Mesothelial cell of epicardium (in vitro differentiated cells): ENCODE data around the gene PEX3. TPM values are rescaled to one million over a fixed set of nuclear protein-coding genes. Genes with fewer than 3 reads are reported as not detected.

Experiments used
- DNase-seq, 2 experiments: peaks; one replicate each; pipeline ENCODE4 v3.0.0; 2021; ENCODE audit warnings: low spot score in 2 of 2; ENCODE audit not compliant: unreplicated experiment in 2 of 2
- H3K27ac Mint-ChIP-seq: 2 replicates; pipeline ENCODE4 v1.8.0; 2021; ENCODE audit warnings: mixed read lengths
- H3K27me3 Mint-ChIP-seq: 2 replicates; pipeline ENCODE4 v1.8.0; 2021; ENCODE audit warnings: low read depth, mixed read lengths
- H3K36me3 Mint-ChIP-seq: 2 replicates; pipeline ENCODE4 v1.8.0; 2021; ENCODE audit warnings: mixed read lengths
- H3K4me1 Mint-ChIP-seq: 2 replicates; pipeline ENCODE4 v1.8.0; 2021; ENCODE audit warnings: mixed read lengths
- H3K4me3 Mint-ChIP-seq: 2 replicates; pipeline ENCODE4 v1.8.0; 2021; ENCODE audit warnings: mild to moderate bottlenecking, moderate library complexity, mixed read lengths
- H3K9me3 Mint-ChIP-seq: 2 replicates; pipeline ENCODE4 v1.8.0; 2021; ENCODE audit warnings: mixed read lengths
- CTCF ChIP-seq: fragments of 200-600 bp; sonication (generic); IDR thresholded peaks from one replicate; pipeline ENCODE4 v1.5.0; 2021; ENCODE audit warnings: antibody characterized with exemption; ENCODE audit not compliant: unreplicated experiment
- total RNA-seq: library from RNA; stranded (reverse); gene quantifications from 3 replicates; pipeline ENCODE4 v1.2.1, GENCODE V29; 2021

Gene PEX3
- total RNA-seq, 1 donor from 2014 or later, result 20.8 TPM

DNA sequence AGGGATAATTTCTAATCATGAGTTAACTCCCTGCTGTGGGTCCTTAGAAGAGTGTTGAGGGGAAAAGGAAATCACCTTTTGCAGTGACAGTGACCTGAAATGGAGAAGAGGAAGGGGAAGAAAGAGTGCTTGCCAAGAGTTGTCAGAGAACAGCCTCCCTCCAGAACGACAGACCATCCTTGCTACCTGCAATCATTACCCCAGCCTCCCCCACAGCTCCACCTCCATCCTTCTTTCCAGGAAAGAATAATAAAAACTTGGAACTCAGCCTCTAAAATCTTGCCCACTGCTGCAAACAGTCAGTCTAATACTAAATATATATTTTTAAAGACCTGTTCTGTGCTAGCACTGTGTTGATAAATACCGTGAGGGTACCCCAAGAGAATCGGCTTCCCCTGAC, 89.6 kb downstream of the PEX3 start:
- no peak for DNase-seq
- H3K9me3 Mint-ChIP-seq, result no peaks in the 10 kb centered on the region
- H3K4me1 Mint-ChIP-seq, result peaks cover 7% of the 10 kb centered on the region
- H3K4me3 Mint-ChIP-seq, result no peak overlapping the region
- no peak for TF ChIP-seq CTCF
- H3K27me3 Mint-ChIP-seq, result peaks cover 6% of the 10 kb centered on the region
- no peaks in the 10 kb centered on the region for H3K36me3 Mint-ChIP-seq
- H3K27ac Mint-ChIP-seq, result no peak overlapping the region

Other genes starting within 250 kb of the PEX3 start
- 14.2 to 16.5 TPM (median 15.2 TPM) in 3 replicates for gene ADAT2, start 110 bp upstream of the PEX3 start, total RNA-seq
- 48.2 to 53.6 TPM (median 52.3 TPM) in 3 replicates for gene FUCA2, start 60.9 kb downstream of the PEX3 start, total RNA-seq
- 117 to 125 TPM (median 124 TPM) in 3 replicates for gene PHACTR2, start 227.2 kb downstream of the PEX3 start, total RNA-seq